ENCODE measurements around the gene FAM168A. TPM values are rescaled to one million over a fixed set of nuclear protein-coding genes. Genes with fewer than 3 reads are reported as not detected.

The FAM168A gene
- total and polyA plus RNA-seq, 2 of the 8 experiments (the other 6 are each of a cell fraction or from before 2014, with no cell fraction given) = 17.1 to 21.6 TPM

DNA sequence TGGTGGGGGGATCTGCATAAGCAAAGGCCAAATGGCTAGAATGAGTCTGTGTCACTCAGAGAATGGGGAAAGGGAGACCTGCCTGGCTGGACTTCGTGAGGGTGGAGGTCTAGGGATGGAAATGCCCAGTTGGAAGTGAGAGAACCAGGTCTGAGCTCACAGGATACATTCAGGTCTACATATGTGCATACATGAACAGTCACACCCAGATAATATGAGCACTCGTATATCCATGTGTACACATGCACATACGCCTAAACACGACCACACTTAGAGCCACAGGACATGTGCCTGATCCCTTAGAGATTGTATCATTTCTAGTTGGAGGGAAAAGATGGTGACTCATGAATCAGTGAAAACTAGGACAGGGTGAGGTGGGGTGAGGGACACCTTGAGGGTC lies 242.8 kb downstream of the FAM168A start:
- Histone ChIP-seq H2BK120ac (replicated peaks; ENCODE audit: low read depth, low read length) (no peak overlapping the region), H2BK12ac (ENCODE audit: low read depth, low read length) (no peak overlapping the region), H2AFZ (ENCODE audit: low read length) (no peak overlapping the region), H2BK15ac (ENCODE audit: low read length) (no peak overlapping the region), H3K18ac (ENCODE audit: extremely low read depth, low read length) (no peak overlapping the region), H2BK5ac (ENCODE audit: low read depth, low read length) (no peak overlapping the region), H3K9me3 (ENCODE audit: insufficient read depth in 2 of 2, low read depth in 1 of 2, low read length in 1 of 2) (no peaks in the 10 kb centered on the region), H4K20me1 (replicated peaks in 1 of 2; ENCODE audit: control insufficient read depth in 1 of 2, insufficient read depth in 2 of 2, low read length in 2 of 2) (peaks cover 0 to 4% of the 10 kb centered on the region in 2 experiments), H3K14ac (ENCODE audit: insufficient read length) (no peak overlapping the region), H3K27me3 (replicated peaks in 1 of 4; ENCODE audit: control insufficient read depth in 3 of 4, extremely low read depth in 1 of 4, insufficient read depth in 3 of 4, low read length in 3 of 4) (no peaks in the 10 kb centered on the region), H3K79me1 (ENCODE audit: low read depth, low read length) (no peaks in the 10 kb centered on the region), H3K56ac (replicated peaks; ENCODE audit: insufficient read length, low read depth, low read length) (no peak overlapping the region), H3K4me3 (ENCODE audit: extremely low read depth in 1 of 4, insufficient read depth in 2 of 4, low read depth in 3 of 4, low read length in 4 of 4) (no peak overlapping the region), H4K91ac (replicated peaks; ENCODE audit: insufficient read length, low read length) (no peak overlapping the region), H3K4ac (replicated peaks; ENCODE audit: insufficient read length, low read depth, low read length) (no peak overlapping the region), H3K4me1 (replicated peaks in 1 of 4; ENCODE audit: control insufficient read depth in 3 of 4, insufficient read depth in 4 of 4, low read length in 3 of 4) (no peaks in the 10 kb centered on the region), H3K23me2 (ENCODE audit: low read depth, low read length) (no peaks in the 10 kb centered on the region), H3K23ac (ENCODE audit: insufficient read length) (no peak overlapping the region), H3K4me2 (ENCODE audit: insufficient read depth in 1 of 2, low read depth in 2 of 2, low read length in 2 of 2) (no peak overlapping the region), H2BK20ac (ENCODE audit: low read length) (no peak overlapping the region), H3K36me3 (ENCODE audit: control insufficient read depth in 2 of 4, insufficient read depth in 4 of 4, low read length in 3 of 4) (no peaks in the 10 kb centered on the region), H3K79me2 (ENCODE audit: control insufficient read depth in 1 of 2, insufficient read depth in 2 of 2, low read length in 2 of 2) (no peaks in the 10 kb centered on the region), H3K9ac (replicated peaks in 1 of 4; ENCODE audit: extremely low read depth in 1 of 4, low read depth in 3 of 4, low read length in 3 of 4) (no peak overlapping the region), H4K8ac (ENCODE audit: extremely low read depth, insufficient read depth, low read length) (no peak overlapping the region), H3K27ac (ENCODE audit: low read depth, low read length) (no peak overlapping the region), H4K5ac (ENCODE audit: insufficient read length, low read depth, low read length) (no peak overlapping the region), H2AK5ac (ENCODE audit: low read depth, low read length) (no peak overlapping the region)
- CTCF ChIA-PET (ENCODE audit: partially characterized antibody) = interaction anchor here (1.5 to 59.1 kb wide), 6 partner anchors 5 to 306 kb away, joined by 4 to 1456 read pairs (median 62); partner anchors contain the start of genes ARHGEF17 and RELT
- WGBS, 2 experiments (ENCODE audit: extremely low coverage in 1 of 2, insufficient coverage in 1 of 2, insufficient read length in 1 of 2, insufficient replicate concordance in 2 of 2, low coverage in 1 of 2, low lambda C conversion rate in 2 of 2, missing lambda C conversion rate in 1 of 2) = 76% methylated on average over 4 of the region's 4 CpGs; no CpG with 5 or more reads in 1 of the 2 experiments
- TF ChIP-seq KDM1A (IDR thresholded peaks at IDR 0.05; ENCODE audit: borderline replicate concordance, low read length) (no peak), SRF (IDR thresholded peaks at IDR 0.05; ENCODE audit: low read depth, low read length) (no peak)
- FAIRE-seq = no peak
- no peak for DNase-seq (ENCODE audit: low read depth in 1 of 2, low spot score in 2 of 2)
- POLR2A ChIA-PET (ENCODE audit: partially characterized antibody) = no interaction called here

Measured in H1 (cell line).